H9 (cell line): Measurements from ENCODE around the gene SIX3. TPM values are rescaled to one million over a fixed set of nuclear protein-coding genes. Genes with fewer than 3 reads are reported as not detected.

Source experiments
- DNase-seq: peaks from one replicate; pipeline ENCODE4 v3.0.0-alpha.2; 2017
- H2AFZ ChIP-seq: one replicate; pipeline ENCODE4 v1.6.1; 2013; ENCODE audit warnings: mild to moderate bottlenecking, low read length, control low read depth, moderate library complexity
- H2AK5ac ChIP-seq: 2 replicates; pipeline ENCODE4 v1.6.1; 2013; ENCODE audit warnings: low read length, control low read depth, mixed read lengths; ENCODE audit not compliant: insufficient read length
- H2BK120ac ChIP-seq: one replicate; pipeline ENCODE4 v1.6.1; 2013; ENCODE audit warnings: low read depth, mild to moderate bottlenecking, low read length, control low read depth, inconsistent platforms; ENCODE audit not compliant: poor library complexity, severe bottlenecking
- H2BK12ac ChIP-seq: 2 replicates; pipeline ENCODE4 v1.6.1; 2013; ENCODE audit warnings: low read length, control low read depth, mixed read lengths, low read depth; ENCODE audit not compliant: insufficient read length
- H2BK15ac ChIP-seq: 2 replicates; pipeline ENCODE4 v1.6.1; 2013; ENCODE audit warnings: low read depth, low read length, control low read depth
- H2BK20ac ChIP-seq: one replicate; pipeline ENCODE4 v1.6.1; 2013; ENCODE audit warnings: low read depth, mild to moderate bottlenecking, low read length, control low read depth, inconsistent platforms; ENCODE audit not compliant: poor library complexity, severe bottlenecking
- H2BK5ac ChIP-seq: 2 replicates; pipeline ENCODE4 v1.6.1; 2013; ENCODE audit warnings: low read length, control low read depth, mixed read lengths; ENCODE audit not compliant: insufficient read length
- H3K14ac ChIP-seq: 2 replicates; pipeline ENCODE4 v1.6.1; 2013; ENCODE audit warnings: low read length, control low read depth; ENCODE audit not compliant: insufficient read depth
- H3K18ac ChIP-seq: 2 replicates; pipeline ENCODE4 v1.6.1; 2013; ENCODE audit warnings: low read depth, mild to moderate bottlenecking, mixed read lengths, low read length, control low read depth; ENCODE audit not compliant: insufficient read length
- H3K23ac ChIP-seq: 2 replicates; pipeline ENCODE4 v1.6.1; 2013; ENCODE audit warnings: low read length, control low read depth, mixed read lengths, low read depth; ENCODE audit not compliant: insufficient read length
- H3K23me2 ChIP-seq: 2 replicates; pipeline ENCODE4 v1.6.1; 2013; ENCODE audit warnings: low read depth, mild to moderate bottlenecking, mixed read lengths, low read length, control low read depth; ENCODE audit not compliant: insufficient read length, poor library complexity, severe bottlenecking
- H3K27ac ChIP-seq: 2 replicates; pipeline ENCODE4 v1.5.1; 2013; ENCODE audit warnings: low read length, control low read depth, mixed read lengths, low read depth; ENCODE audit not compliant: insufficient read length
- H3K27me3 ChIP-seq: 2 replicates; pipeline ENCODE4 v1.6.1; 2013; ENCODE audit warnings: low read length, control low read depth, inconsistent platforms; ENCODE audit not compliant: insufficient read depth
- H3K4ac ChIP-seq: 2 replicates; pipeline ENCODE4 v1.6.1; 2013; ENCODE audit warnings: low read depth, mild to moderate bottlenecking, control low read depth, inconsistent platforms, low read length, moderate library complexity
- H3K4me1 ChIP-seq: 2 replicates; pipeline ENCODE4 v1.6.1; 2013; ENCODE audit warnings: low read length, control low read depth, inconsistent platforms; ENCODE audit not compliant: insufficient read depth
- H3K4me2 ChIP-seq: 2 replicates; pipeline ENCODE4 v1.6.1; 2013; ENCODE audit warnings: low read length, control low read depth, mixed read lengths; ENCODE audit not compliant: insufficient read length, insufficient read depth
- H3K56ac ChIP-seq: 2 replicates; pipeline ENCODE4 v1.6.1; 2013; ENCODE audit warnings: low read depth, mild to moderate bottlenecking, mixed read lengths, low read length, control low read depth; ENCODE audit not compliant: insufficient read length
- H3K79me1 ChIP-seq: 2 replicates; pipeline ENCODE4 v1.6.1; 2013; ENCODE audit warnings: low read depth, mild to moderate bottlenecking, moderate library complexity, low read length, control low read depth, inconsistent platforms; ENCODE audit not compliant: insufficient read depth, poor library complexity, severe bottlenecking
- H3K79me2 ChIP-seq: 2 replicates; pipeline ENCODE4 v1.6.1; 2013; ENCODE audit warnings: low read length, control low read depth, inconsistent platforms; ENCODE audit not compliant: insufficient read depth
- H3K9ac ChIP-seq: 2 replicates; pipeline ENCODE4 v1.6.1; 2013; ENCODE audit warnings: low read length, control low read depth, mixed read lengths; ENCODE audit not compliant: insufficient read length; ENCODE audit errors: extremely low read depth
- H3K9me3 ChIP-seq: one replicate; pipeline ENCODE4 v1.6.1; 2013; ENCODE audit warnings: low read depth, low read length, inconsistent platforms; ENCODE audit not compliant: control insufficient read depth
- H3T11ph ChIP-seq: one replicate; pipeline ENCODE4 v1.6.1; 2013; ENCODE audit warnings: mild to moderate bottlenecking, low read length, control low read depth, inconsistent platforms
- H4K20me1 ChIP-seq: one replicate; pipeline ENCODE4 v1.6.1; 2013; ENCODE audit not compliant: control insufficient read depth, insufficient read length, insufficient read depth
- H4K5ac ChIP-seq: 2 replicates; pipeline ENCODE4 v1.6.1; 2013; ENCODE audit warnings: low read depth, mild to moderate bottlenecking, mixed read lengths, low read length, control low read depth; ENCODE audit not compliant: insufficient read length
- H4K8ac ChIP-seq: replicated peaks from 2 replicates; pipeline ENCODE4 v1.6.1; 2013; ENCODE audit warnings: low read length, control low read depth, mixed read lengths, low read depth; ENCODE audit not compliant: insufficient read length
- H4K91ac ChIP-seq: 2 replicates; pipeline ENCODE4 v1.6.1; 2013; ENCODE audit warnings: low read depth, mild to moderate bottlenecking, moderate library complexity, mixed read lengths, low read length, control low read depth; ENCODE audit not compliant: insufficient read length
- H3K27ac Mint-ChIP-seq, 3 experiments: 2 replicates in 2 of 3; 3 replicates in 1 of 3; pipeline ENCODE4 v1.8.0; 2020 to 2021; ENCODE audit warnings: mixed read lengths in 3 of 3, mild to moderate bottlenecking in 1 of 3, moderate library complexity in 1 of 3
- H3K27me3 Mint-ChIP-seq: 2 replicates; pipeline ENCODE4 v1.8.0; 2021; ENCODE audit warnings: low read depth, mild to moderate bottlenecking, moderate library complexity, mixed read lengths
- H3K36me3 Mint-ChIP-seq, 3 experiments: 2 replicates in 2 of 3; 3 replicates in 1 of 3; pipeline ENCODE4 v1.8.0; 2020 to 2021; ENCODE audit warnings: low read depth in 3 of 3, mixed read lengths in 3 of 3; ENCODE audit not compliant: insufficient read depth in 1 of 3
- H3K4me1 Mint-ChIP-seq, 2 experiments: 2 replicates each; pipeline ENCODE4 v1.8.0; 2020; ENCODE audit warnings: mixed read lengths in 2 of 2
- H3K4me3 Mint-ChIP-seq, 2 experiments: 2 replicates in 1 of 2; 3 replicates in 1 of 2; pipeline ENCODE4 v1.8.0; 2020 to 2021; ENCODE audit warnings: mild to moderate bottlenecking in 2 of 2, mixed read lengths in 2 of 2, moderate library complexity in 1 of 2
- H3K9me3 Mint-ChIP-seq, 2 experiments: 2 replicates in 1 of 2; 3 replicates in 1 of 2; pipeline ENCODE4 v1.8.0; 2020; ENCODE audit warnings: mild to moderate bottlenecking in 2 of 2, mixed read lengths in 2 of 2, moderate library complexity in 1 of 2
- WGBS: extraction: QIAGEN DNeasy Blood & Tissue Kit; methylation state at CpG from one replicate; pipeline ENCODE4 v1.1.7; 2013; ENCODE audit warnings: missing lambda C conversion rate, low lambda C conversion rate, mixed read lengths; ENCODE audit not compliant: insufficient read length; ENCODE audit errors: extremely low coverage; 5-methylcytosine and 5-hydroxymethylcytosine counted together
- total RNA-seq: library from RNA; stranded (reverse); gene quantifications from 2 replicates; pipeline ENCODE4 v1.2.1, GENCODE V29; 2021
- TF ChIP-seq, protein P1 (sequence below): fragments of 200-600 bp; sonication (generic); conservative IDR thresholded peaks from 3 replicates; pipeline ENCODE4 v1.8.0; 2021; ENCODE audit warnings: antibody characterized with exemption, mild to moderate bottlenecking

The SIX3 gene
- total RNA-seq, 1 experiment from 2014 or later = 0.55 TPM

DNA sequence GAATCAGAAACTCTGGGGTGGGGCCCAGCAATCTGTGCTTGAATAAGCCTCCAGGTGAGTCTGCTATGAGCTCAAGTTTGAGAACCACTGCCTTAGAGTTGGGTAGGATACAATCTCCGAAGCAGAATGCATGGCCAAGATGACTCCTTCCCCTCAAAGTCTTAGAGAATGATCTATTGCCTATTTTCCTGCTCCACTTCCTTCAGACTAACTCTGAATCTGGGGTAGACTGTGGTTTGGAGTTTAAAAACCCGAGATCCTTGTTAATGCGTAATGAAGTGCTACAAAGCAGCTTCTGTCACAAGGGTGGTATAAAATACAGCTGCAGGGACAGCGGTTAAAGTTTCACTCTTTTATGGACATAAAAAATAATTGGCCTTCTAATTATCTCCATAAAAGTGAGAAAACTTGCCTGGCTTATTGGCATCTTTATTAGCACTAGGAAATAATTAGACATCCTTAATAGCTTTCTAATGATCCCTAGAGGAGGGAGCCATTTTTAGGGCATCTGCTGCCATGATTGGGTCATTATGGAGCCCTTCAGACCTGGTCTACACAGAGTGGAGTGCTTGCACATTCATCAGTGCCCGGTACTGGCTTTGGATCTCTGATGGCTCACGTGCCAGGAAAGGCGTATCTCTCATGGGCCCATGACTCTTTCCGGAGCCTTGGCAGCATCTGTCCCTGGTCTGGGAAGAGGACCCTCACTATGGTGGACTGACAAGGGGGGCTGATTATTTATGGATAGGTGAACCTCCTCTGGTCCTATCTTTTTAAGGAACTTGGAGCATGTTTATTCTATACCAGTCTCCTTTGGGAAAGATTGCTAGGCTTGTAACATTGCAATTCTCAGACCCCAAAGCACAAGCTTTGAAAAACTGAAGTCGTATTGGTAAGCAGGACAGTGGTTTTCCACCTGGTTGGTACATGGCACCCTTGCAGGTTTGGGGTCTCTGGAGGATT lies 39.5 kb downstream of the SIX3 start:
- no peak overlapping the region for H3K4me2 ChIP-seq

More for the DNA sequence above, 39.5 kb downstream of the SIX3 start:
- Histone ChIP-seq H3K79me2 (no peaks in the 10 kb centered on the region), H4K91ac (no peak overlapping the region), H2BK20ac (no peak overlapping the region), H3K9me3 (no peaks in the 10 kb centered on the region), H3K23ac (no peak overlapping the region), H3K56ac (no peak overlapping the region), H3K79me1 (no peaks in the 10 kb centered on the region), H3K4me1 (peaks cover 2% of the 10 kb centered on the region; the same call in 1 of the 2 replicates), H2BK12ac (no peak overlapping the region), H2BK120ac (no peak overlapping the region), H4K8ac (no peak overlapping the region), H2BK15ac (no peak overlapping the region), H3K27me3 (no peaks in the 10 kb centered on the region), H2AK5ac (no peak overlapping the region), H3K27ac (no peak overlapping the region), H3K9ac (no peak overlapping the region), H3K14ac (no peak overlapping the region), H3T11ph (no peak overlapping the region), H4K20me1 (no peaks in the 10 kb centered on the region), H2AFZ (no peak overlapping the region), H4K5ac (no peak overlapping the region), H3K4ac (no peak overlapping the region), H3K18ac (no peak overlapping the region), H3K23me2 (no peaks in the 10 kb centered on the region), H2BK5ac (no peak overlapping the region)
- H3K27ac Mint-ChIP-seq = no peak overlapping the region
- no peak for DNase-seq
- H3K4me3 Mint-ChIP-seq = no peak overlapping the region
- TF ChIP-seq, protein P1, sequence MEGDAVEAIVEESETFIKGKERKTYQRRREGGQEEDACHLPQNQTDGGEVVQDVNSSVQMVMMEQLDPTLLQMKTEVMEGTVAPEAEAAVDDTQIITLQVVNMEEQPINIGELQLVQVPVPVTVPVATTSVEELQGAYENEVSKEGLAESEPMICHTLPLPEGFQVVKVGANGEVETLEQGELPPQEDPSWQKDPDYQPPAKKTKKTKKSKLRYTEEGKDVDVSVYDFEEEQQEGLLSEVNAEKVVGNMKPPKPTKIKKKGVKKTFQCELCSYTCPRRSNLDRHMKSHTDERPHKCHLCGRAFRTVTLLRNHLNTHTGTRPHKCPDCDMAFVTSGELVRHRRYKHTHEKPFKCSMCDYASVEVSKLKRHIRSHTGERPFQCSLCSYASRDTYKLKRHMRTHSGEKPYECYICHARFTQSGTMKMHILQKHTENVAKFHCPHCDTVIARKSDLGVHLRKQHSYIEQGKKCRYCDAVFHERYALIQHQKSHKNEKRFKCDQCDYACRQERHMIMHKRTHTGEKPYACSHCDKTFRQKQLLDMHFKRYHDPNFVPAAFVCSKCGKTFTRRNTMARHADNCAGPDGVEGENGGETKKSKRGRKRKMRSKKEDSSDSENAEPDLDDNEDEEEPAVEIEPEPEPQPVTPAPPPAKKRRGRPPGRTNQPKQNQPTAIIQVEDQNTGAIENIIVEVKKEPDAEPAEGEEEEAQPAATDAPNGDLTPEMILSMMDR = no peak
- H3K27me3 Mint-ChIP-seq = peaks cover 7% of the 10 kb centered on the region
- H3K4me1 Mint-ChIP-seq = peaks cover 19 to 36% of the 10 kb centered on the region in 2 experiments
- H3K9me3 Mint-ChIP-seq = no peaks in the 10 kb centered on the region
- H3K36me3 Mint-ChIP-seq = no peaks in the 10 kb centered on the region
- WGBS = no CpG with 5 or more reads among the region's 9 CpGs
